H9 (cell line): ENCODE data around the gene PPP1R13B. TPM values are rescaled to one million over a fixed set of nuclear protein-coding genes. Genes with fewer than 3 reads are reported as not detected.

ENCODE experiments used
- DNase-seq: peaks from one replicate; pipeline ENCODE4 v3.0.0-alpha.2; 2017
- H2AFZ ChIP-seq: one replicate; pipeline ENCODE4 v1.6.1; 2013; ENCODE audit warnings: mild to moderate bottlenecking, low read length, control low read depth, moderate library complexity
- H2AK5ac ChIP-seq: 2 replicates; pipeline ENCODE4 v1.6.1; 2013; ENCODE audit warnings: low read length, control low read depth, mixed read lengths; ENCODE audit not compliant: insufficient read length
- H2BK120ac ChIP-seq: one replicate; pipeline ENCODE4 v1.6.1; 2013; ENCODE audit warnings: low read depth, mild to moderate bottlenecking, low read length, control low read depth, inconsistent platforms; ENCODE audit not compliant: poor library complexity, severe bottlenecking
- H2BK12ac ChIP-seq: 2 replicates; pipeline ENCODE4 v1.6.1; 2013; ENCODE audit warnings: low read length, control low read depth, mixed read lengths, low read depth; ENCODE audit not compliant: insufficient read length
- H2BK15ac ChIP-seq: 2 replicates; pipeline ENCODE4 v1.6.1; 2013; ENCODE audit warnings: low read depth, low read length, control low read depth
- H2BK20ac ChIP-seq: one replicate; pipeline ENCODE4 v1.6.1; 2013; ENCODE audit warnings: low read depth, mild to moderate bottlenecking, low read length, control low read depth, inconsistent platforms; ENCODE audit not compliant: poor library complexity, severe bottlenecking
- H2BK5ac ChIP-seq: 2 replicates; pipeline ENCODE4 v1.6.1; 2013; ENCODE audit warnings: low read length, control low read depth, mixed read lengths; ENCODE audit not compliant: insufficient read length
- H3K14ac ChIP-seq: 2 replicates; pipeline ENCODE4 v1.6.1; 2013; ENCODE audit warnings: low read length, control low read depth; ENCODE audit not compliant: insufficient read depth
- H3K18ac ChIP-seq: 2 replicates; pipeline ENCODE4 v1.6.1; 2013; ENCODE audit warnings: low read depth, mild to moderate bottlenecking, mixed read lengths, low read length, control low read depth; ENCODE audit not compliant: insufficient read length
- H3K23ac ChIP-seq: 2 replicates; pipeline ENCODE4 v1.6.1; 2013; ENCODE audit warnings: low read length, control low read depth, mixed read lengths, low read depth; ENCODE audit not compliant: insufficient read length
- H3K23me2 ChIP-seq: 2 replicates; pipeline ENCODE4 v1.6.1; 2013; ENCODE audit warnings: low read depth, mild to moderate bottlenecking, mixed read lengths, low read length, control low read depth; ENCODE audit not compliant: insufficient read length, poor library complexity, severe bottlenecking
- H3K27ac ChIP-seq: 2 replicates; pipeline ENCODE4 v1.5.1; 2013; ENCODE audit warnings: low read length, control low read depth, mixed read lengths, low read depth; ENCODE audit not compliant: insufficient read length
- H3K27me3 ChIP-seq: 2 replicates; pipeline ENCODE4 v1.6.1; 2013; ENCODE audit warnings: low read length, control low read depth, inconsistent platforms; ENCODE audit not compliant: insufficient read depth
- H3K4ac ChIP-seq: 2 replicates; pipeline ENCODE4 v1.6.1; 2013; ENCODE audit warnings: low read depth, mild to moderate bottlenecking, control low read depth, inconsistent platforms, low read length, moderate library complexity
- H3K4me1 ChIP-seq: 2 replicates; pipeline ENCODE4 v1.6.1; 2013; ENCODE audit warnings: low read length, control low read depth, inconsistent platforms; ENCODE audit not compliant: insufficient read depth
- H3K4me2 ChIP-seq: 2 replicates; pipeline ENCODE4 v1.6.1; 2013; ENCODE audit warnings: low read length, control low read depth, mixed read lengths; ENCODE audit not compliant: insufficient read length, insufficient read depth
- H3K56ac ChIP-seq: 2 replicates; pipeline ENCODE4 v1.6.1; 2013; ENCODE audit warnings: low read depth, mild to moderate bottlenecking, mixed read lengths, low read length, control low read depth; ENCODE audit not compliant: insufficient read length
- H3K79me1 ChIP-seq: 2 replicates; pipeline ENCODE4 v1.6.1; 2013; ENCODE audit warnings: low read depth, mild to moderate bottlenecking, moderate library complexity, low read length, control low read depth, inconsistent platforms; ENCODE audit not compliant: insufficient read depth, poor library complexity, severe bottlenecking
- H3K79me2 ChIP-seq: 2 replicates; pipeline ENCODE4 v1.6.1; 2013; ENCODE audit warnings: low read length, control low read depth, inconsistent platforms; ENCODE audit not compliant: insufficient read depth
- H3K9ac ChIP-seq: 2 replicates; pipeline ENCODE4 v1.6.1; 2013; ENCODE audit warnings: low read length, control low read depth, mixed read lengths; ENCODE audit not compliant: insufficient read length; ENCODE audit errors: extremely low read depth
- H3K9me3 ChIP-seq: one replicate; pipeline ENCODE4 v1.6.1; 2013; ENCODE audit warnings: low read depth, low read length, inconsistent platforms; ENCODE audit not compliant: control insufficient read depth
- H3T11ph ChIP-seq: one replicate; pipeline ENCODE4 v1.6.1; 2013; ENCODE audit warnings: mild to moderate bottlenecking, low read length, control low read depth, inconsistent platforms
- H4K20me1 ChIP-seq: one replicate; pipeline ENCODE4 v1.6.1; 2013; ENCODE audit not compliant: control insufficient read depth, insufficient read length, insufficient read depth
- H4K5ac ChIP-seq: 2 replicates; pipeline ENCODE4 v1.6.1; 2013; ENCODE audit warnings: low read depth, mild to moderate bottlenecking, mixed read lengths, low read length, control low read depth; ENCODE audit not compliant: insufficient read length
- H4K8ac ChIP-seq: replicated peaks from 2 replicates; pipeline ENCODE4 v1.6.1; 2013; ENCODE audit warnings: low read length, control low read depth, mixed read lengths, low read depth; ENCODE audit not compliant: insufficient read length
- H4K91ac ChIP-seq: 2 replicates; pipeline ENCODE4 v1.6.1; 2013; ENCODE audit warnings: low read depth, mild to moderate bottlenecking, moderate library complexity, mixed read lengths, low read length, control low read depth; ENCODE audit not compliant: insufficient read length
- H3K27ac Mint-ChIP-seq, 3 experiments: 2 replicates in 2 of 3; 3 replicates in 1 of 3; pipeline ENCODE4 v1.8.0; 2020 to 2021; ENCODE audit warnings: mixed read lengths in 3 of 3, mild to moderate bottlenecking in 1 of 3, moderate library complexity in 1 of 3
- H3K27me3 Mint-ChIP-seq: 2 replicates; pipeline ENCODE4 v1.8.0; 2021; ENCODE audit warnings: low read depth, mild to moderate bottlenecking, moderate library complexity, mixed read lengths
- H3K36me3 Mint-ChIP-seq, 3 experiments: 2 replicates in 2 of 3; 3 replicates in 1 of 3; pipeline ENCODE4 v1.8.0; 2020 to 2021; ENCODE audit warnings: low read depth in 3 of 3, mixed read lengths in 3 of 3; ENCODE audit not compliant: insufficient read depth in 1 of 3
- H3K4me1 Mint-ChIP-seq, 2 experiments: 2 replicates each; pipeline ENCODE4 v1.8.0; 2020; ENCODE audit warnings: mixed read lengths in 2 of 2
- H3K4me3 Mint-ChIP-seq, 2 experiments: 2 replicates in 1 of 2; 3 replicates in 1 of 2; pipeline ENCODE4 v1.8.0; 2020 to 2021; ENCODE audit warnings: mild to moderate bottlenecking in 2 of 2, mixed read lengths in 2 of 2, moderate library complexity in 1 of 2
- H3K9me3 Mint-ChIP-seq, 2 experiments: 2 replicates in 1 of 2; 3 replicates in 1 of 2; pipeline ENCODE4 v1.8.0; 2020; ENCODE audit warnings: mild to moderate bottlenecking in 2 of 2, mixed read lengths in 2 of 2, moderate library complexity in 1 of 2
- WGBS: extraction: QIAGEN DNeasy Blood & Tissue Kit; methylation state at CpG from one replicate; pipeline ENCODE4 v1.1.7; 2013; ENCODE audit warnings: missing lambda C conversion rate, low lambda C conversion rate, mixed read lengths; ENCODE audit not compliant: insufficient read length; ENCODE audit errors: extremely low coverage; 5-methylcytosine and 5-hydroxymethylcytosine counted together
- total RNA-seq: library from RNA; stranded (reverse); gene quantifications from 2 replicates; pipeline ENCODE4 v1.2.1, GENCODE V29; 2021
- TF ChIP-seq, protein P1 (sequence below): fragments of 200-600 bp; sonication (generic); conservative IDR thresholded peaks from 3 replicates; pipeline ENCODE4 v1.8.0; 2021; ENCODE audit warnings: antibody characterized with exemption, mild to moderate bottlenecking

PPP1R13B gene
- total RNA-seq, 1 experiment from 2014 or later, result 6.0 TPM

DNA sequence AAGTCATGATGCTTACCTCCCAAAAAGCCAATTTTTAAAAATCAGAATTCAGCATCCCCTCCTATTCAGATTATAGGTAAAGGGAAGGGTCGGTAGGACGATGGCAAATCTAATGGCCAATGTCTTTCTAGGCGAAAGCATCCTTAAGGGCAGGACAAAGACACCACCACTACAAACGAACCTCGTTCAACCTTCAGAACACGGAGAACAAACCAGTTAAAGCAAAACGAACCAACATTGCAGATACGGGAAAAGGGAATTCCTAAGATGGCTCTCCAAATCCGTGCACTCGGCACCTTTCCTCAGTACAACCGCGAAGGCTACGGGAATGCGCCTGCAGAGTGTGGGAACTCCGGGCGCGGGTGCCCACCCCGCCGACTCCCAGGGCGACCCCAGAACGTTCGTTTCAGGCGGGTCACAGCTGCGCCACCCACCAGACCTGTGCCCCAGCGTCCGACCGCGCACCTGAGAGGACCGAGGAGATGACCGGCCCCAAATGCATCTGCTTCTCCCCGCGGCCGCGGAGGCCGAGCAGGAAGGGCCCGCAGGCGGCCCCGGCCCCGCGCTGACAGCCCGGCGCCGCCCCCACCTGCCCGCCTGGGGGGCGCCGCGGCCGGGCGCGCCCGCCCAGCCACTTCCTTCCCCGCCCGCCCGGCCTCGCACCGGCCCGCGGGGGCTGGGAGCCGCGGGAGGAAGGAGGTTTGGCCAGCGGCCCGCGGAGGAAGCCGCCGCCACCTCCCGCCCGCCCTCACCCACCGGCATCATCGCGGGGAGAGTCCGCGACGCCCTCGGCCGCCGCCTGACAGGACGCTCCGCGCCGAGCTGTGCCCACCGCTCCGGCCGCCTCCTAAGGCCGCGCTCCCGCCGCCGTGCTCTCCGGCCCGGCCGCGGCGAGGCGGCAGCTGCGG is 578 bp downstream of the PPP1R13B start:
- H3K27ac ChIP-seq, result no peak overlapping the region
- no peak overlapping the region for H4K8ac ChIP-seq
- no CpG with 5 or more reads among the region's 95 CpGs for WGBS
- no peak overlapping the region for H3K14ac ChIP-seq
- H3K23ac ChIP-seq, result no peak overlapping the region
- no peaks in the 10 kb centered on the region for H3K79me2 ChIP-seq
- Mint-ChIP-seq H3K36me3 (no peaks in the 10 kb centered on the region; a peak in 1 of 7 replicates), H3K4me3 (peak overlapping the region; percentile 84 to 90), H3K27me3 (peaks cover 50% of the 10 kb centered on the region), H3K9me3 (no peaks in the 10 kb centered on the region), H3K4me1 (peaks cover 11 to 14% of the 10 kb centered on the region in 2 experiments), H3K27ac (no peak overlapping the region)
- no peak overlapping the region for H2BK20ac ChIP-seq
- H2AK5ac ChIP-seq, result no peak overlapping the region
- H3K9ac ChIP-seq, result peak overlapping the region; percentile 12
- H3K79me1 ChIP-seq, result no peaks in the 10 kb centered on the region
- no peak overlapping the region for H3K4ac ChIP-seq
- peak; percentile 41 for DNase-seq
- H3T11ph ChIP-seq, result no peak overlapping the region
- H2BK5ac ChIP-seq, result no peak overlapping the region
- H3K9me3 ChIP-seq, result no peaks in the 10 kb centered on the region
- peak overlapping the region; percentile 27 for H2AFZ ChIP-seq
- H3K4me1 ChIP-seq, result no peaks in the 10 kb centered on the region
- peaks cover 9% of the 10 kb centered on the region; the same call in 1 of the 2 replicates for H3K27me3 ChIP-seq
- no peak overlapping the region for H2BK15ac ChIP-seq
- H3K4me2 ChIP-seq, result peak overlapping the region; percentile 88
- no peak overlapping the region for H3K18ac ChIP-seq
- H3K56ac ChIP-seq, result no peak overlapping the region
- TF ChIP-seq, protein P1, sequence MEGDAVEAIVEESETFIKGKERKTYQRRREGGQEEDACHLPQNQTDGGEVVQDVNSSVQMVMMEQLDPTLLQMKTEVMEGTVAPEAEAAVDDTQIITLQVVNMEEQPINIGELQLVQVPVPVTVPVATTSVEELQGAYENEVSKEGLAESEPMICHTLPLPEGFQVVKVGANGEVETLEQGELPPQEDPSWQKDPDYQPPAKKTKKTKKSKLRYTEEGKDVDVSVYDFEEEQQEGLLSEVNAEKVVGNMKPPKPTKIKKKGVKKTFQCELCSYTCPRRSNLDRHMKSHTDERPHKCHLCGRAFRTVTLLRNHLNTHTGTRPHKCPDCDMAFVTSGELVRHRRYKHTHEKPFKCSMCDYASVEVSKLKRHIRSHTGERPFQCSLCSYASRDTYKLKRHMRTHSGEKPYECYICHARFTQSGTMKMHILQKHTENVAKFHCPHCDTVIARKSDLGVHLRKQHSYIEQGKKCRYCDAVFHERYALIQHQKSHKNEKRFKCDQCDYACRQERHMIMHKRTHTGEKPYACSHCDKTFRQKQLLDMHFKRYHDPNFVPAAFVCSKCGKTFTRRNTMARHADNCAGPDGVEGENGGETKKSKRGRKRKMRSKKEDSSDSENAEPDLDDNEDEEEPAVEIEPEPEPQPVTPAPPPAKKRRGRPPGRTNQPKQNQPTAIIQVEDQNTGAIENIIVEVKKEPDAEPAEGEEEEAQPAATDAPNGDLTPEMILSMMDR, result no peak
- no peaks in the 10 kb centered on the region for H4K20me1 ChIP-seq
- no peak overlapping the region for H4K5ac ChIP-seq
- H4K91ac ChIP-seq, result no peak overlapping the region
- H3K23me2 ChIP-seq, result peaks cover 11% of the 10 kb centered on the region
- H2BK120ac ChIP-seq, result no peak overlapping the region
- H2BK12ac ChIP-seq, result no peak overlapping the region
